H1 (cell line): ENCODE data around the gene DUS1L. TPM values are rescaled to one million over a fixed set of nuclear protein-coding genes. Genes with fewer than 3 reads are reported as not detected.

Experiments used
- CEBPB ChIP-seq: IDR thresholded peaks from 2 replicates; pipeline ENCODE4 v1.6.1; 2012; ENCODE audit warnings: low read depth, low read length
- CHD2 ChIP-seq: IDR thresholded peaks from 2 replicates; pipeline ENCODE4 v1.6.1; 2012; ENCODE audit warnings: low read length, improper control_type of control experiment
- EGR1 ChIP-seq: IDR thresholded peaks from 2 replicates; pipeline ENCODE4 v1.6.1; 2011; ENCODE audit warnings: low read depth, low read length, borderline replicate concordance
- KDM5A ChIP-seq: fragments of 200-600 bp; IDR thresholded peaks from 2 replicates; pipeline ENCODE4 v1.7.1; 2012; ENCODE audit warnings: mild to moderate bottlenecking, low read length, inconsistent platforms, mixed read lengths
- NANOG ChIP-seq: IDR thresholded peaks from 2 replicates; pipeline ENCODE4 v1.6.1; 2011; ENCODE audit warnings: low read length, low read depth, mild to moderate bottlenecking, inconsistent platforms; ENCODE audit not compliant: insufficient read depth, poor library complexity, severe bottlenecking
- SAP30 ChIP-seq: fragments of 300-600 bp; sonication (generic); IDR thresholded peaks from 2 replicates; pipeline ENCODE4 v1.7.1; 2012; ENCODE audit warnings: low read length, moderate library complexity, mild to moderate bottlenecking, inconsistent platforms; ENCODE audit not compliant: insufficient read depth, insufficient replicate concordance
- polyA plus RNA-seq, 7 experiments: library from polyadenylated mRNA; depleted of rRNA in 3 of 7; stranded (reverse) in 5 of 7; unstranded in 2 of 7; fragments of >200 nt in 5 of 7; fragments of 200-250 nt in 2 of 7; gene quantifications; 1 replicate in 5 of 7; 2 replicates in 1 of 7; 4 replicates in 1 of 7; pipeline versions ENCODE4 v1.2.1 to v1.2.3, GENCODE V29; 2011 to 2013; ENCODE audit warnings: missing spikeins in 2 of 7, mixed read lengths in 2 of 7
- total RNA-seq: library from RNA; stranded (reverse); fragmentation: NEBNext Ultra II Directional; extraction: Animal tissue kit (Norgen Biotek cat#: 25700); gene quantifications from 2 replicates; pipeline ENCODE4 v1.2.1, GENCODE V29; 2021
- TF ChIP-seq, protein P1 (sequence below): IDR thresholded peaks from 2 replicates; pipeline ENCODE4 v1.6.1; 2011; ENCODE audit warnings: low read length, improper control_type of control experiment
- TF ChIP-seq, protein P2 (sequence below): fragments of 300-600 bp; sonication (generic); IDR thresholded peaks from 2 replicates; pipeline ENCODE4 v1.7.1; 2012; ENCODE audit warnings: low read length, moderate library complexity, mild to moderate bottlenecking, inconsistent platforms; ENCODE audit not compliant: insufficient replicate concordance

The DUS1L gene
- total and polyA plus RNA-seq, 2 of the 8 experiments (the other 6 are each of a cell fraction or from before 2014, with no cell fraction given) = 34.5 to 69.1 TPM

DNA sequence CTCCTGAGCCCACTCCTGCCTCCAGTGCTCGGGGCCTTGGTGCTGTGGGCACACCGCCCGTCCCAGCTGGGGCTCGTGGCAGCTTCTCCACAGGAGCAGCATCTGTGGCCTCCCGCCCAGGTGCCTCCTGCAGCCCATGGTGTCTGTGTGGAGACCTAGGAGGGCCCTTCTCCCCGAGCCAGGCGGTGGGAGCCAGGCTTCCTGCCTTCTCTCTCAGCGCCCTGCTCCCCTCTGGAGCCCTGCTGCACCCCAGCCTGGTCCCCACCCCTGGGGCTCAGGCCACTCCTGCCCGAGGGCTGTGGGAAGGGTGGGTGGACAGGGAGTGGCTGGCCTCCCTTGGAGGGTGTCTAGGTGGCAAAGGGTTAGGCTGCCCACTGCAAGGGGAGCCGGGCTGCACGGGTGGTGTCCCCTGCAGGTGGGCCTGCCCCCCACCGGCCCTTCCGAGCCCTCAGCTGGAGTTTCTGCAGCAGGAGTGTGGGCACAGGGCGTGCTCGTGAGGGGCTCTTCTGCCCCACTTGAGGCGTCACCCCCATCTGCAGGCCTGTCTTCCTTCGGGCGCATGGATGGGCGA is 53.9 kb downstream of the DUS1L start (continued):
- no peak for TF ChIP-seq SAP30
- TF ChIP-seq, protein P1, sequence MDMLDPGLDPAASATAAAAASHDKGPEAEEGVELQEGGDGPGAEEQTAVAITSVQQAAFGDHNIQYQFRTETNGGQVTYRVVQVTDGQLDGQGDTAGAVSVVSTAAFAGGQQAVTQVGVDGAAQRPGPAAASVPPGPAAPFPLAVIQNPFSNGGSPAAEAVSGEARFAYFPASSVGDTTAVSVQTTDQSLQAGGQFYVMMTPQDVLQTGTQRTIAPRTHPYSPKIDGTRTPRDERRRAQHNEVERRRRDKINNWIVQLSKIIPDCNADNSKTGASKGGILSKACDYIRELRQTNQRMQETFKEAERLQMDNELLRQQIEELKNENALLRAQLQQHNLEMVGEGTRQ = no peak
- TF ChIP-seq NANOG = no peak
- TF ChIP-seq CEBPB = no peak
- TF ChIP-seq, protein P2, sequence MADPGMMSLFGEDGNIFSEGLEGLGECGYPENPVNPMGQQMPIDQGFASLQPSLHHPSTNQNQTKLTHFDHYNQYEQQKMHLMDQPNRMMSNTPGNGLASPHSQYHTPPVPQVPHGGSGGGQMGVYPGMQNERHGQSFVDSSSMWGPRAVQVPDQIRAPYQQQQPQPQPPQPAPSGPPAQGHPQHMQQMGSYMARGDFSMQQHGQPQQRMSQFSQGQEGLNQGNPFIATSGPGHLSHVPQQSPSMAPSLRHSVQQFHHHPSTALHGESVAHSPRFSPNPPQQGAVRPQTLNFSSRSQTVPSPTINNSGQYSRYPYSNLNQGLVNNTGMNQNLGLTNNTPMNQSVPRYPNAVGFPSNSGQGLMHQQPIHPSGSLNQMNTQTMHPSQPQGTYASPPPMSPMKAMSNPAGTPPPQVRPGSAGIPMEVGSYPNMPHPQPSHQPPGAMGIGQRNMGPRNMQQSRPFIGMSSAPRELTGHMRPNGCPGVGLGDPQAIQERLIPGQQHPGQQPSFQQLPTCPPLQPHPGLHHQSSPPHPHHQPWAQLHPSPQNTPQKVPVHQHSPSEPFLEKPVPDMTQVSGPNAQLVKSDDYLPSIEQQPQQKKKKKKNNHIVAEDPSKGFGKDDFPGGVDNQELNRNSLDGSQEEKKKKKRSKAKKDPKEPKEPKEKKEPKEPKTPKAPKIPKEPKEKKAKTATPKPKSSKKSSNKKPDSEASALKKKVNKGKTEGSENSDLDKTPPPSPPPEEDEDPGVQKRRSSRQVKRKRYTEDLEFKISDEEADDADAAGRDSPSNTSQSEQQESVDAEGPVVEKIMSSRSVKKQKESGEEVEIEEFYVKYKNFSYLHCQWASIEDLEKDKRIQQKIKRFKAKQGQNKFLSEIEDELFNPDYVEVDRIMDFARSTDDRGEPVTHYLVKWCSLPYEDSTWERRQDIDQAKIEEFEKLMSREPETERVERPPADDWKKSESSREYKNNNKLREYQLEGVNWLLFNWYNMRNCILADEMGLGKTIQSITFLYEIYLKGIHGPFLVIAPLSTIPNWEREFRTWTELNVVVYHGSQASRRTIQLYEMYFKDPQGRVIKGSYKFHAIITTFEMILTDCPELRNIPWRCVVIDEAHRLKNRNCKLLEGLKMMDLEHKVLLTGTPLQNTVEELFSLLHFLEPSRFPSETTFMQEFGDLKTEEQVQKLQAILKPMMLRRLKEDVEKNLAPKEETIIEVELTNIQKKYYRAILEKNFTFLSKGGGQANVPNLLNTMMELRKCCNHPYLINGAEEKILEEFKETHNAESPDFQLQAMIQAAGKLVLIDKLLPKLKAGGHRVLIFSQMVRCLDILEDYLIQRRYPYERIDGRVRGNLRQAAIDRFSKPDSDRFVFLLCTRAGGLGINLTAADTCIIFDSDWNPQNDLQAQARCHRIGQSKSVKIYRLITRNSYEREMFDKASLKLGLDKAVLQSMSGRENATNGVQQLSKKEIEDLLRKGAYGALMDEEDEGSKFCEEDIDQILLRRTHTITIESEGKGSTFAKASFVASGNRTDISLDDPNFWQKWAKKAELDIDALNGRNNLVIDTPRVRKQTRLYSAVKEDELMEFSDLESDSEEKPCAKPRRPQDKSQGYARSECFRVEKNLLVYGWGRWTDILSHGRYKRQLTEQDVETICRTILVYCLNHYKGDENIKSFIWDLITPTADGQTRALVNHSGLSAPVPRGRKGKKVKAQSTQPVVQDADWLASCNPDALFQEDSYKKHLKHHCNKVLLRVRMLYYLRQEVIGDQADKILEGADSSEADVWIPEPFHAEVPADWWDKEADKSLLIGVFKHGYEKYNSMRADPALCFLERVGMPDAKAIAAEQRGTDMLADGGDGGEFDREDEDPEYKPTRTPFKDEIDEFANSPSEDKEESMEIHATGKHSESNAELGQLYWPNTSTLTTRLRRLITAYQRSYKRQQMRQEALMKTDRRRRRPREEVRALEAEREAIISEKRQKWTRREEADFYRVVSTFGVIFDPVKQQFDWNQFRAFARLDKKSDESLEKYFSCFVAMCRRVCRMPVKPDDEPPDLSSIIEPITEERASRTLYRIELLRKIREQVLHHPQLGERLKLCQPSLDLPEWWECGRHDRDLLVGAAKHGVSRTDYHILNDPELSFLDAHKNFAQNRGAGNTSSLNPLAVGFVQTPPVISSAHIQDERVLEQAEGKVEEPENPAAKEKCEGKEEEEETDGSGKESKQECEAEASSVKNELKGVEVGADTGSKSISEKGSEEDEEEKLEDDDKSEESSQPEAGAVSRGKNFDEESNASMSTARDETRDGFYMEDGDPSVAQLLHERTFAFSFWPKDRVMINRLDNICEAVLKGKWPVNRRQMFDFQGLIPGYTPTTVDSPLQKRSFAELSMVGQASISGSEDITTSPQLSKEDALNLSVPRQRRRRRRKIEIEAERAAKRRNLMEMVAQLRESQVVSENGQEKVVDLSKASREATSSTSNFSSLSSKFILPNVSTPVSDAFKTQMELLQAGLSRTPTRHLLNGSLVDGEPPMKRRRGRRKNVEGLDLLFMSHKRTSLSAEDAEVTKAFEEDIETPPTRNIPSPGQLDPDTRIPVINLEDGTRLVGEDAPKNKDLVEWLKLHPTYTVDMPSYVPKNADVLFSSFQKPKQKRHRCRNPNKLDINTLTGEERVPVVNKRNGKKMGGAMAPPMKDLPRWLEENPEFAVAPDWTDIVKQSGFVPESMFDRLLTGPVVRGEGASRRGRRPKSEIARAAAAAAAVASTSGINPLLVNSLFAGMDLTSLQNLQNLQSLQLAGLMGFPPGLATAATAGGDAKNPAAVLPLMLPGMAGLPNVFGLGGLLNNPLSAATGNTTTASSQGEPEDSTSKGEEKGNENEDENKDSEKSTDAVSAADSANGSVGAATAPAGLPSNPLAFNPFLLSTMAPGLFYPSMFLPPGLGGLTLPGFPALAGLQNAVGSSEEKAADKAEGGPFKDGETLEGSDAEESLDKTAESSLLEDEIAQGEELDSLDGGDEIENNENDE = no peak
- no peak for TF ChIP-seq KDM5A
- no peak for TF ChIP-seq CHD2
- TF ChIP-seq EGR1 = no peak
